NCI-H146 treated with DMSO at 0.1 percent for 48 hours (cell line): ENCODE measurements around the gene KCNMB2.

Experiments used
- DNase-seq: peaks from one replicate; lab custom pipeline; 2025; ENCODE audit not compliant: unreplicated experiment; lab: John Stamatoyannopoulos, UW

Gene KCNMB2

DNA sequence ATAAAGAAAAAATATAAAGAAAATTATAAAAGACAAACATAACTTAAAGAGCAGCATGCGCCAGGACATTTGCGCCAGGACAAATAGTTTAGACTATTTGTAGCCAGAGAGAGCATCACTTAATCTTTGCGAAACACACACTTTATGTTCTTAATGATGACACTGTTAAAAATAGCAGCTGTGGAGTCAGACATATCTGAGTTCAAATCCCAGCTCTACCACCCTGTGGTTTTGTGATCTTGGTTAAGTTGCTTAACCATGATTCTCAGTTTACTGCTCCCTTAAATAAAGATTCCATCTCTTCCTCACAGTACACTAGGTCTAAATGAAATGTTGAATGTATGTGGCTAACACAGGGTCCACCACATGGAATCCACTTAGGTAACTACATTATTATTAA lies 31.4 kb downstream of the KCNMB2 start:
- DNase-seq, result no peak

DNA sequence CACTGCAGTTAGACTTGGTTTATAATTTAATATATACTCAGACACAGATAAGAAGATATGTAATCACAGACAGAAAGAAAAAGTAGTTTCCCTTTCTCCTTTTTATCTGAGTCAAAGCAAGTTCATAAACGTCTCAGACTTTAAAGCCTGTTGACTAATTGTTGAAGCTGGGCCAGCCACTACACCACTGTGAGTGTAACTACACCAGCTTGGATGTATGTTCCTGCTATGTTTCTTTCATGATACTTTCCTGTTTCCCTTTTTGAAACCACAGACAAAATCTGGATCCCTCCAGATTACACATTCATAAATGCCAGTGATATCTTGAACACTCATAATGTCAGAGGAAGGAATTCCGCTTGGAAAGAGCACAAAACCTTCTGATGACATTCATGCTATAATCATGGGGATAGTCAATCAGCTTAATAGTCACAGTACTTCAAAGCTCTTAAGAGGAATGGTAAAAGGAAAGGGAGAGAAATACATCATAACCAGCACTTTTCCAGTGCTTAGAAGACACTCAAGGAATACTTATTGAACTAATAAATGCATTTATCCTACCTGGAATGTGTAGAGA lies 32.0 kb downstream of the KCNMB2 start:
- DNase-seq, result no peak

DNA sequence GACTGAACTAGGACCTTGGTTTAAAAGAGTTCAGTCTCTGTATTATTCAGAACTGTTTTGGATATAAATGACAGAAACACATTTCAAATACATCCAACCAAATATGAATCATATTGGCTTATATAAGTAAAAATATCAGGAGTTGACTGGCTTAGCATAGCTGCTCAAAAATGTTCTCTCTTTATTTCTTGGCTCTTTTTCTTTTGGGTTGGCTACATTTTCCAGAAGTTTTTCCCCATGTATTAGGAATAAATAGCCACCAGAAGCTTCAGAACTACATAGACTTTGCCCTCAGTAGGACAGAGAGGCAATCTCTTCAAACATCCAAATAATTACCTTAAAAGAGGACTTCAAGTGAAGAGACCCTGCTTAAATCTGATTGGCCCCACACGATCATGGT lies 32.7 kb downstream of the KCNMB2 start:
- DNase-seq, result no peak

DNA sequence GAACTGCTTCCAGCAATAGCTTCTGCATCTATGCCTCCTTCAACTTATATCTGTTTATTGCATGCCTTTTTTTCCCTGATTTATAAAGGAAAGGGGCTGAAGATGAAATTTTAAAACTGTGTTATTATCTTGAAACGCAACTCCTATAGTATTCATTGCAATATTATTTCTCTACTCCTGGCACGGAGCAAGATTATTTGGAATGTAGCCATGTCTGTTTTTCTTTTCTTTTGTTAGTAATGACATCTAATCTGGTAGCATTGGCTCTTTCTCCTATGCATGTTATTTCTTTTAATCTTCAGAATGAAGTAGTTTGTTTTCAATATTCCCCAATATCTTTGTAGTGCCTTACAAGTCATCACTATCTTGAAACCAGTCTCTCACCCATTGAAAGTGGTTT lies 33.6 kb downstream of the KCNMB2 start:
- no peak for DNase-seq

DNA sequence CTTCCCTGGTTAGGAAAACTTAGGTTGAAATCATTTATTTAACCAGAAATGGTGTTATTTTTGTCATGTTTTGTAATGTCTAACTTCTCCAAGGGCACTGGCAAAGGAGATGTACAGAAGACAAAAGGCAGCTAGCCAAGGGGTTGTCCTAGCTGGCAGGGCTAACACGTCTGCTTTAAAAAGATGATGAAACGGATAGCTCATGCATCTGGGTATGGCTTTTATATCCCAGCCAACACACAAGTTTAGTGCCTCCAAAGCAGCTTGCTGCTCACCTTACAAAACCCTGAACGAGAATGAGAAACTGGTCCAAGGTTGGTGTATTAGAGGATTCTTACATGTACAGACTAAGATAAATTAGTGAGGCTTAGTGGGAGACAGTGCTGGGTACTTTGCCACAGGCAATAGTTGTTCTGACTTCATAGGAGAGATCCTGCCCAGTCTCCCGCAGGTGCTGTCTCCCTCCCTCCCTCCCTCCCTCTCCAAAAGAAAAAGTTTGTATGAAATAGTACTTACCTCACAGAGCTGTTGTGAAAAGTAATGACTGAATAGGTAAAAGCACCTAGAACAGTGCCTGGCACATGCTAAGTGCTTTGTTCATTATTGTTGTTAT lies 47.8 kb downstream of the KCNMB2 start:
- DNase-seq, result peak; percentile 72

DNA sequence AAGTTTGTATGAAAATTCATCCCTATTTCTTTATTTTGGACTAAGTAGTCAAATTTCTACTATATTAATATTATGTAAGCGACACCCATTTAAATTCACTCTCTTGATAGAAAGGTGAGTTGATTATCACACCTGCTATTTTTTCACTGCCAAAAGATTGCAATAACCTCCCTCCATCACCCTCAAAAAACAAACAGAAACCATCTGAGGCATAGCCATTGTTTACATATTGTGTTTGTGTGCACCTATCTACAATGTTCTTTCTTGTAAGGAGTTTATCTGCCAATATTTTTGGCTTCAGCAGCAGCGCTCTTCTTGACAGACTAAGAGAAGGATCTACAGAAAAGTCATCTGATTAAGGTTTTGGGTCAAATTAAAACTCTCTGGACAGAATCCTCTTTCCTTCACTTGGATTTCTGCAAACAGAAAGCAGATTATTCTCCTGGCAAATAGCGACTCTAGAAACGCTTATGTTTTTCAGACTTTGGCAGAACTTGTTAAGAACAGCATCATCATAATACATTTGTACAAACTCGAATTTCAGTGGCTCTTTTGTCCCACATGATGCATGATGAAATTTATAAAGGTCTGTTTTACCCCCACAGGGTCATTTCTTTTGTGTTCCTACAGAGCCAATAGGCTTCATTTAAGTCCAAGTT lies 48.6 kb downstream of the KCNMB2 start:
- peak; percentile 55 for DNase-seq

DNA sequence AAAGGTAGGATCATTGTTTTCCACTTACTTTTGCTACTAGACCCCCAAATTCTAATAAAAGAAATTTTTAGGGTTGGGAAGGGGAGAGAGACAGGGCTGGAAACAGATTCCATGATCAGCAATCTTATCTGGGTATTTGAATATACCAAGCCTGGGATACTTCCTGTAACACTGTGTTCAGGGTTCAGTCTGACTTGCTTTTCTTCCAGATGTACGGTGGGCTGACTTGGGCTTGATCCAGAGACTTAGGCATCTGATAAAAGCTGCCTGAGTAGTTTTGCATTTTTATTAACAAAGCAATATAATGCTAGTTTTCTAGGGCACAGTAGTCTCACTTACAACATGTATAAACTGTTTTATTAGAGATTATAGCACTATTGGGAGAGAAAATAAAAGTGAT lies 49.2 kb downstream of the KCNMB2 start:
- DNase-seq, result no peak

DNA sequence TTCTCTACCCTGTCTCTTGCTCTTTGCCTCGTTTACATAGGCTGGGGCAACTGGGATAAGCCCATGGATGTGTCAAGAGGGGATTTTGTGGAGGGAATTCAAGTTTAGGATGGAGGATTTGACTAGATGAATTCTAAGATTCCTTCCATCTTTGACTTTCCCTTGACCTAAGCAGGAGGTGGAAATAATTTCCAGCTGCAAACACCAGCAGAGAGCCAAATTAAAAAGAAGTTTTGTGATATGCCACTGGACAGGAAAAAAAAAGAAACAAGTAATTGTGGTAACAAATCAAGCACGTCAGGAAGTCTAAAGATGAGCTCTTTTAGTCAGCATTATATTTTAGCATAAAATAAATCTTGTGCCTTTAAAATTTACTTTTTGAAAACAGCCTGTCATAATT lies 49.8 kb downstream of the KCNMB2 start:
- DNase-seq, result no peak

DNA sequence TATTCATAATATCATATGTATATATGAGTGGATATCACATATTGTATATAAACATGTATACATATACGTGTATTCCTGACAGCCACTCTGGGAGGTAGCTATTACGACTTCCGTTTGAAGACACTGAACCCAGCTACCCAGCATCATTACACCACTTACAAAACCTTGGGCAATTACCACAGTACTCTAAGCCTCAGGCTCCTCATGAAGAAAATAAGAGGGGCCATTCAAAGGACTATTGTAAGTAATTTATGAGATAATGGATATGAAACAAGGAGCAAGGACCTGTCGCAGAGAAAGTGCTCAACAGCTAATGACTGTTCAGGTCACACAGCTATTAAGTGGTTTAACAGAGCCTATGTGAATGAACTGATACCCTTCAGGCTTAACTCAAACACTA lies 52.4 kb downstream of the KCNMB2 start:
- peak; percentile 84 for DNase-seq

DNA sequence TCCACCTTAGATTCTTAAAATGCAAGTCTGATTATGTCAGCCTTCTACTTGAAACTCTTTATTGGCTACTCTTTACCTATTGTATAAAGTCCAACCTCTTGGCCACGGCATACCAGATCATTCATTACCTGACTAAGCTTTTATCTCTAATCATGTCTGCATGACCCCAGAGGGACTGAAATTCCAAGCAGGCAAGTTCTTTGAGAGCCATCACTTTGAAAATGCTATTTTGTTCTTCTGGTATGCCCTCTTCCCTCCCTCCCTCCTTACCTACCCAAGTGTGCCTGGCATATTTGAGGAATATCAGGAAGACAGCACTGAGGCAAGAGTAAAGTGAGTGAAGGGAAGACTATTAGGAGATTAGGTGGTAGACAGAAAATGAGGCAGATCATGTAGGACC lies 57.5 kb downstream of the KCNMB2 start:
- no peak for DNase-seq

DNA sequence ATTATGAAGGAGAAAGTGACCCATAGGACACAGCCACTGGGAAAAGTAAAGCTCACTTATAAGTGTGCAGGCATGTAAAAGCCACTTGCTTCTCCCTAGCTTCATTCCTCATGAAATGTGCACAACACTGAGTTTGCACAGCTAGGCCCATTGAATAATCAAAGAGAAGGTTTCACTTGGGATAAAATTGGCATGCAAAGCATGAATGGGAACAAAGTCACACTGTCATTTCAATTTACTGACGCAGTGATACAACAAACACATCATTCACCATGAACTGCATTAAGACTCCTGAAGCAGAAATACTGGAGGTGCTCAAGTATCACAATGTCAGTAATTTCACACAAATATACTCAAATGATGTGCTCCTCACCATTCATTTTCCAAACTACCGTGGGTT lies 61.1 kb downstream of the KCNMB2 start:
- DNase-seq, result no peak

DNA sequence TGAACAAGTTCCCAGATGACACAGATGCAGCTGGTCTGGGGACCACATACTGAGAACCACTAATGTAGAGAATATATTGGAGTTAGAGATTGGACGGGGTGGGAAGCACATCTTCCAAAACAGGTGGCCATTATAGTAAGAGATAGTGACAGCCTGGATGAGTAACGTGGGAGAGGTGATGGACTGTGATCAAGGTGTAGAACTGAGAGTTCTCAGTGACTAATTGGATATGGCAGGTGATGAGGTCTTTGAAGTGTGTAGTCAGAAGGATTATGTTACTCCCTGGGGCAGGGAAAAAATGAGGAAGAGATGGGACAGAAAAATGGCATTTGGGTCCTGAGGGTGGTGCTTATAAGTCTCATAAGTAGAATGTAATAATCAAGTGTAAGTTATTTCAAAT lies 66.6 kb downstream of the KCNMB2 start:
- peak; percentile 100 for DNase-seq

DNA sequence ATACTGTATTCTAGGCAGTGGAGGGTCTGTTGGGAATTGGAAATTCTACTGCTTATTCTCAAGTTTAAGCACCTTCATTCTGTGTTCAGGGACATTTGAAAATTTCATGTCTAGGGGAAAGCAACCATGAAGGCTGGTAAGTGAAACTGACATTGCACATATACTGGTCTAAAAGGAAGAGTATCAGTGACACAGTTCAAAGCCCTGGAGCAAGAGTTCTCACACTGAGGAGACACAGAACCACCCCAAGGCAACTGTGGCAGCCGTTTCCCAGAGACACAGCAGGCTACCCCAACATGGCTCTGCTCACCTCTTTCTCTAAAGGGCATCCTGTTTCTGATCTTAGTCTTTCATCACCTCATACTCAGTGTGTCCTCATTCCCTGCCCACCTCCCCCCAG lies 67.5 kb downstream of the KCNMB2 start:
- peak; percentile 51 for DNase-seq

DNA sequence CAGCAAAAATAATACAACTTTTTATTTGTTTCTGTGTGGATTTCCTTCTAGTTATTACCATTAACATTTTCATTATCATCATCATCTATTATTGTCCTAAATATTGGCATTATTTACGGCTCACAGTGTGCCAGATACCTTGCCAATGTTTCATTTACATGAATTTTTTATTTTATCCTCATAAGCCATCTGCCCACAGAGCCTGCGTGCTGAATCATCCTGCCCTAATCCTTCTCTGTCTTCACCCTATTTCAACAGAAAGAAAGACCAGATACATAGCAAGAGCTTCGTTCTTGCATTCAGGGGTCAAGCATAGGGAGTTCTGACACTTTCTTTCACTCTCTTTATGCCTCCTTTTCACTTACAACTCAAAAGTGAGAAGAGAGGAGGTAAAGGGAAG lies 82.0 kb downstream of the KCNMB2 start:
- no peak for DNase-seq

DNA sequence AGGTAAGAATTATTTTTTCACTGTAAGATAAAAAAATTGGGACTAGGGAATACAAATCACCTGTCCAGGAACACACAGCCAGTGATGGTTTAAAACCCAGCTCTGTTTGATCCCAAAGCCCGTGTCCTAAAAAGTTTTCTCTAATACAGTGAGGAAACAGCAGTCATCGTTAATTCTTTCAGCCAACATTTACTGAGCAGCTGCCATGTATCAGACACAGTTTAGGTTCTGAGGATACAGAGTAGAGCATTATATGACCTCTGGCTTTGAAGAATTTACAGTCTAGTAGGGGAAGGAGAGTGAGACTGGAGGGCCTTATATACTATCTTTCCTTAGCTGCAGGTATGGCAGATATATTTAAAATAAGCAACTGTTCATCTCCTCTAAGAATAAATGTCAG lies 82.7 kb downstream of the KCNMB2 start:
- no peak for DNase-seq

DNA sequence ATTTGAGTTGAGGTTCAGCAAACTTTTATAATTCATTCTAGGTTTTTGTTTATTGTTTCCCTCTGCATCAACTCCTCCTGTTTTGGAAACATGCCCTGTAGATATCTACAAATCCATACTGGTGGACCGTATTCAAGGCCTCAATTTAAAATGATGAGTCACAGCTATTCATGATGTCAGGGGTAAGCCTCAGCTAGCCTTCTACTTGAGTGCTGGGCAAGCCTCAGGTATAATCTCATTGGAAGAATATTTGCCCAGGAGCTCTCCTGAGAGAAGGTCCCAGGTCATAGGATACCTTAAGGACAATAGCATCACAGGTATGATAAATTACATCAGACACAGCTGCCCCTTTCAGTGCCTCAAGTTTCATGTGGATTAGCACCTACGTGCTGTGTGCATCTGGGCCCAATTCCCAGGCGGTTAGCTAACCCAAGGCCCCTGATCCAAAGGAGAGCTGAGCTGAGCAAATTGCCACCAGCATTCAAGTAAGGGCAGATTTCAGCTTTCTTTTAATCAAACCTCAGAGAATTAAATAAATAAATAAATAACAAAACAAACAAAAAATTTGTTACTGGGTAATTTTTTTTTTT lies 87.5 kb downstream of the KCNMB2 start:
- DNase-seq, result peak; percentile 54

DNA sequence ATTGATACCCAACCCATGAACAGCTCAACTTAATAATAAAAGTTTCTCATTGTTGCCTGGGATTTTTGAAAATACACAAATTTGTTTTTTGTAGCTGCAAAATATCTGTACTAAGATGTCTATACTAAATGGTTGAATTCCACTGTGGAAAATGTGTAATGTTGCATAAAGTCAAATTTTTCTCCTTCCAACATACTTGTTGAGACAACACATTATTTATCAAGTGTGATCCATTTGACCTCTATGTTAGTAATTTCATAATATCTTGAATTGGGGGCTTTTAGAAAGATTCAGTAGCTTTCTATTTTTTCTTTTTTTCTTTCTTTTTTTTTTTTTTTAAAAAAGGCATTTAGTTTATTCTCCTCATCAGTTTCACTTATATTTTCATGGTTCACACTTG lies 88.0 kb downstream of the KCNMB2 start:
- DNase-seq, result no peak

DNA sequence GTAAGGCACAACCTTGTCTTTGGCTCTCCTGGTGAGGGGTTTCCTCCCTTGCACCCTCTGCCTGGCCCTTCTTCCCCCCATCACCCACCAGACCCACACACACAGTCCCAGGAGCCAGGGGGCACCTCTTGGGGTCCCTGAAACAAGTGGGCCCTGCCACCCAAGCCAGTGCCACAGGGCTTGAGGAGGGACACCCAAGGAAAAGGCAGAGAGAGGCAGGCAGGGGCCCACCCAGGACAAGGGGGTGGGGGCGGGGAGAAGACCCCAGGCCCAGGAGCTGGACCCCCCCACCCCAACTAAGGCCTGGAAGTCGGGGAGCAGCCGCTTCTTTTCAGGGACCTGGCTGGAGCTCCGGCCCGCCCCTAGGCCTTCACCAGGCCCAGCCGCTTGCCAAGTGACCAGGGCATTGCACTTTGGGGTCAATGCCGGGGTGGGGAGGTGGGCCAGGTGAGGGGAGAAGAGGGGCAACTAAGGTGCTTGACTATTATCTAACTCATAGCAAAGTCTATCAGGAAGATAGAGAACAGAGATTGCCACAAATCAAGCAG lies 88.9 kb downstream of the KCNMB2 start:
- DNase-seq, result no peak

DNA sequence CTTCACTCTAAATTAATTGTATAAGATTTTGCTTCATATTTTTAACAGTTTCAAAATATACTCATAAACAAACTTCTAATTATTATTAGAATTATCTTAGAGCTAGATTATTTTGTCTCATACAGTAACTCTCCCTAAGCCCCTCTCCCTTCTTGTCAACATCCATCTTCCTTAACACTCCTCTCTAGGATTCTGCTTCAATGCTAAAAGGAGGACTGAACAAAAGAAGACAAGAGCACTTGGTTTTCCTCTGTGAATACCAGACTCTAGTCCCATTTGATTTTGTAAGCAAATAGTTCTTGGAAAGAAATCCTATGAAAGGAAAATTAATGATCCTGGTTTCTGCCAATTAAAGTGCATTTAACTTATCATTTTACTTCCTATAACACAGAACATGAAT lies 91.8 kb downstream of the KCNMB2 start:
- DNase-seq, result no peak

DNA sequence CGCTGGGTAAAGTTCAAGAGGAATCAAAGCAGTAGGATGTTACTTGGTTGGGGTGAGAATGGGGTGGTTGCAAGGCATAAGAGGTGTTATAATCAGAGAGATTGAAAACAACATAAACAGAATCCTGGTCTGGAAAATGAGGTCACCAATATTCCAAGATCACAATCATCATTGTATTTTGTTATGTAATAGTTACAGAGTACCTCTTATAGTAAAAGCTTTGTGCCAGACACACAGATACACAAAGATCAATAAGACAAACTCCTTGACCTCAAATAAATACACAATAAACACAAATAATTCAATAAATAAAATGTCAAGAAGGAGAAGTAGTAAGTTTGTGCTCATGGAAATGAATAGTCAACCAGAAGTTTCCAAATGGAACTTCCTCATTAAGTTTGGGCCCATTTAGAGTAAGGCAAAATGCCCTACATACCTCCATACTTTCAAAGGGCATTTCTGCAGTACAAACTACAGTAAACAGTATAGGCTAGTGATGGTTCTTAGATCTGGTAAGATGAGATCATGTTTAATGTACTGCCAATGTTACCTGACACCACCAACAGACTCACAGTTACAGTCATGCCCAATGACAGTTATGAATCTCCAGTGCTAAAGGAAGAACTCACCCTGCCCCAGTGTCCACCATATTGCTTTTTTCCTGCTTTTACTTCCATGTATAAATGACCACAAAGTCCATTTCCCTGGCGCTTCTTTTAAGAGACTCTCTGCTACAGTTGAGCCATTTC lies 93.4 kb downstream of the KCNMB2 start:
- no peak for DNase-seq

DNA sequence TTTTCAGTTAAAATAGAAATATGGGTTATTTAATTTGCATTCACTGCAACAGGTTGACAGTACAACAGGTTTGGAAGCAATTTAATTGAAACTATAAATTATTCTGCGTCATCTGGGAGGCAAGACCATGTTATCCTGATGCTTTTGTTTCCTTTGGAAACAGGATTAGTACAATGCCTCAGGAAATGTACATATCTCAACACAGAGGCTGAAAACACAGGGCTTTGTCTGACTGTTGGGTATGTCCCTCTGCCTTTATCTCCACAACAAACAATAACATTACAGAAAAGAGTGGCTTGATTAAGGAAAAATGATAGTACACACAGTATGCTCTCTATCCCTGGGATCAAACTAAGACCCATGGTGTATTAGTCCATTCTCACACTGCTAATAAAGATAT lies 95.7 kb downstream of the KCNMB2 start:
- DNase-seq, result no peak
